Stimulated activated CD4-positive, alpha-beta T cell treated with anti-CD3 and anti-CD28 coated beads, Interleukin-4, amount 100 ng/mL, for 48 hours (primary cell): ENCODE data around the gene COX19.
"Not testable (repeated sequence)": the region's sequence is repeated elsewhere in the genome, so short reads cannot be mapped to it uniquely, and the experiment has no call there.

Experiments
- DNase-seq, 2 donors: peaks; one replicate each; pipeline ENCODE4 v3.0.0-alpha.2; 2020; ENCODE audit warnings: low read depth in 2 of 2

Gene COX19

GRCh38 chr7:924541-925231 lies 50.7 kb downstream of the COX19 start:
- DNase-seq = peak; percentile 49 to 68

DNA sequence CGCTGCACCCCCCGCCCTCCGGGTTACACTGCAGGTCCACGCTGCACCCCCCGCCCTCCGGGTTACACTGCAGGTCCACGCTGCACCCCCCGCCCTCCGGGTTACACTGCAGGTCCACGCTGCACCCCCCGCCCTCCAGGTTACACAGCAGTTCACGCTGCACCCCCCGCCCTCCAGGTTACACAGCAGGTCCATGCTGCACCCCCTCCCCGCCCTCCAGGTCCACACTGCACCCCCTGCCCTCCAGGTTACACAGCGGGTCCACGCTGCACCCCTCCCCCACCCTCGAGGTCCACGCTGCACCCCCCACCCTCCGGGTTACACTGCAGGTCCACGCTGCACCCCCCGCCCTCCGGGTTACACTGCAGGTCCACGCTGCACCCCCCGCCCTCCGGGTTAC lies 51.3 kb downstream of the COX19 start:
- DNase-seq = not testable (repeated sequence)

DNA sequence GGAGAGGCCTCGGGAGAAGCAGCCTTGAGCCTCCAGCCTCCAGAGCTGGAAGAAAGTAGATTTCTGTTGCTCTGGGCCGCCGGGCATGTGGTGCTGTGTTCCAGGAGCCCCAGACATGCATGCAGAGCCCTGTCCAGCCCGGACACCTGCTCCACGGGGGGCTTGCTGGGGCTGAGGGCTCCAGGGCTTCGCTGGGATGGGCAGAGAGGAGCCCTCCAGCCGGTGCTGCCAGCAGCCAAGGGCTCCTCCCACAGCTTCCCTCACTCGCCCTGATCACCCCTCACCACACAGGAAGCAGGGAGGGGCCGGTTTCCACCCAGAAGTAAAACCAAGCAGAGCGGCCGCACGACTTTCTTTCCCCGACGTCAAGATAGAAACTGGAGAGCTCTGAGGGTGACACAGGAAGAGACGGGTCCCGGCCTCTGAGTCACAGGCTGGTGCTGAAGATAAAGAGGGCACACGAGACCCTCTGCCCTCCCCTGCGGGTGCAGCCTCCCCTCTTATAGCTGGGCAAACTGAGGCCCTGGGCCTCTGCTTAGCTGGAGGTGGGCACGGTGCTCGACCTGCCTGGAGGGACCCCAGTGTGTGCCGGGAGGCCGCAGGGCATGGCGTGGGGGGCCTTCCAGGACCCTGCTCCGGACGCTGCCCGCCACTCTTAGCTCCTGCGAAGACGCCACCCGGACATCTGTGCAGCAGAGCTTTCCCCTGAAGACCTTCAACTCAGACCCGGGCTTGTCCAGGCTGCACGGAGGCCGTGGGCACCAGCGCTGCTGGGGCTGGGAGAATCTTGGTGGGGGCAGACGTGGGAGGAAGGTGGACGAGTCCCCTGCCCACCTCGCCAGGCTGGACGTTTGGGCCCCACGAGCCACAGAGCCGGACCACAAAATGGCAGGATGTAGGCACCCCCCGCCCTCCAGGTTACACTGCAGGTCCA lies 52.0 kb downstream of the COX19 start:
- DNase-seq = peak; percentile 85 to 93

DNA sequence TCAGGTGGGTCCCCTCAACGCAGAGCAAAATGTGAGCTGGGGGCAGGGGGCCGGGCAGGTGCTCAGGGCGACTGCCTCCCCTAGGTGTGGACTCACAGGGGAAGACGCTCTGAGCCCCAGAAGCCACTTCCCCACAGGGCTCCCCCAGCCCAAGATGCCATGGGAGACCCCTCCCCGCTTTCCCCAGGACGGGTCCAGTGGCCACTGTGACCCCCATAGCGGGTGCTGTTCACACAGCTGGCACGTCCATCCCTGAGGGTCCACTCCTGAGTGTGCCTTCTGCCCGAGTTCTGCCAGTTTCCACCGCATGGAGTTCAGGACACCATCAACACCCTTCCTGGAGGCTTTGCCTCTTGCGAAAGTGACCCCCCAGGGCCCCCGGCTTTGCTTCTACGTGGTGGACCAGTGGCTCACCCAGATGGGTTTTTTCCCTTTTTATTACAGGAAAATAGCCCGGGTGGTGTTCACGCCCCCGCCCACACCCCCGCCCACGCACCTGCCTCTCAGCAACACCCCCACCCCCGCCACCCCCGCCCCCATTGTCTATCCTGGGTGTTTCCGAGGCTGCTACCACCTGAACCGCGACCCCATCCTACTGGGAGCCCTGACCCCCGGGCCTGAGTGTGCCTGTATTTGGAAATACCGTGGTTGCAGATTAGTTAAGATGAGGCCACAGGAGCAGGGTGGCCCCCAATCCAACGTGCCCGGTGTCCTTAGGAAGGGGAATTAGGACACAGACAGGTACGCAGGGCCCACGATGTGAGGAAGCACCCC lies 52.8 kb downstream of the COX19 start:
- peak in 1 of 2 donors; percentile 30 for DNase-seq

DNA sequence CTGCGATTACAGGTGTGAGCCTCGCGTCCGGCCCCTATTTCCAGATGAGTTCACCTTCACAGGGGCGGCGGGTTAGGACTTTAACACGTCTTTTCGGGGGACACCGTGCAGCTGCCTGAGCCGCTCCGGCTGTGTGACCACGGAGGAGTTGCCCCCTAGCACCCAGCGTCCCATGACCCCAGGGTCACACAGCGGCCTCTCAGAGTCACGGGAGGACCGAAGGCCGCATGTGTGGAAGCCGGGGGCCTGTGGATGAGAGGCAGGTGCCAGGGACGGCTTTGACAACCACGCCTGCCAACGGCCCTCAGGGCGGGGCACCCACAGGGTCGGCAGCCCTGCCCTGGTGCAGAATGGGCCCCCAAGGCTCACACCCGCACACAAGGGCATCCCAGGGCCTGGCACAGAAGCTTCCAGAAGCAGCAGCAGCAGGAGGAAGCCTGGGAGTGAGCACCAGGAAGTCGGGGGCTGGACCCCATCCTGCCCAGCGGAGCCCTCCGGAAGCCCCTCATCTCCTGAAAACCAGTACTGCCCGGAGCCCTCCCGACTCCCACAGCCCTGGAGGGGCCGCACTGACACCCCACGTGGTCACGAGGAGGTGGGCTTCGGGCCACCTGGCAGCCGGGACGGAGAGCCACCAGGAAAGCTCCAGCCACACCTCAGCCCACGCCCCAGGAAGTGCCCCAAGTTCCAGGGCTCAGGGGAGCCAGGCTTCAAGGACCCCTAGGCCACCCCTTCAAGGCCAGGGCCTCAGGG lies 53.6 kb downstream of the COX19 start:
- DNase-seq = no peak

- DNase-seq = no peak
These were observed 54.3 kb downstream of the COX19 start for GRCh38 chr7:921071-921461.

DNA sequence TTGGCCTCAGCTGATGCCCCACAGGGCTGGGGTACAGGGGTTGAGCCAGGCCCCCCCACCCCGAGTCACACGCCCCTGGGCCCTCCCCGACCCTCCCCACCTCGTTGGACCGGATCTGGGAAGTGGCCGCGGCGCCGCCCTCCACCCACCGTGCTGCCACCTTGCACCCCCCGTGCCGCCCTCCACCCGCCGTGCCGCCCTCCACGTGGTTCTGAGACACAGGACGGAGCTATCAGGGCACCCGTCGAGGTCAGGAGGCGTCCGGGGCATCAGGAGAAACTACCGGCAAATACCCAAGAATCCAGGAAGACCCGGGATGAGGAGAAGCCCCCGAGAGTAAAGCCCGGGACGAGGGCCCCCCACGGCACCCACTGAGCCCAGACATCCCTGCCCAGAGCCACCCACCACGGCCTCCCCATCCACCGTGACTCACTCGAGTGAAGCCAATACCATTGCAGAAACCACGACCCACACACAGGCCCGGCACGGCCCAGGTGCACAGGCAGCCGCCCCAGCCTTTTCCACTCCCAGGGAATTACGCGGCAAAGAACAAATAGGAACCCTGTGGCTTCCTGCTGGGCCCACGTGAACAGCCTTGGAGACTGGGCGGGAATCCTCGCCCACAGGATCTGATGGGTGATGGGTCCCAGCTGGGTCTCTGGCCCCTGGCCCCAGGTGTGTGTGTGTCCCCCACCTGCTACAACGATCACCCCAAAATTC lies 54.8 kb downstream of the COX19 start:
- DNase-seq = no peak

GRCh38 chr7:919924-920341 lies 55.4 kb downstream of the COX19 start:
- DNase-seq = no peak

- no peak for DNase-seq
These were observed 56.3 kb downstream of the COX19 start for GRCh38 chr7:919114-919442.

GRCh38 chr7:918441-919113 lies 56.8 kb downstream of the COX19 start:
- no peak for DNase-seq

GRCh38 chr7:918118-918425 lies 57.3 kb downstream of the COX19 start:
- DNase-seq = no peak

DNA sequence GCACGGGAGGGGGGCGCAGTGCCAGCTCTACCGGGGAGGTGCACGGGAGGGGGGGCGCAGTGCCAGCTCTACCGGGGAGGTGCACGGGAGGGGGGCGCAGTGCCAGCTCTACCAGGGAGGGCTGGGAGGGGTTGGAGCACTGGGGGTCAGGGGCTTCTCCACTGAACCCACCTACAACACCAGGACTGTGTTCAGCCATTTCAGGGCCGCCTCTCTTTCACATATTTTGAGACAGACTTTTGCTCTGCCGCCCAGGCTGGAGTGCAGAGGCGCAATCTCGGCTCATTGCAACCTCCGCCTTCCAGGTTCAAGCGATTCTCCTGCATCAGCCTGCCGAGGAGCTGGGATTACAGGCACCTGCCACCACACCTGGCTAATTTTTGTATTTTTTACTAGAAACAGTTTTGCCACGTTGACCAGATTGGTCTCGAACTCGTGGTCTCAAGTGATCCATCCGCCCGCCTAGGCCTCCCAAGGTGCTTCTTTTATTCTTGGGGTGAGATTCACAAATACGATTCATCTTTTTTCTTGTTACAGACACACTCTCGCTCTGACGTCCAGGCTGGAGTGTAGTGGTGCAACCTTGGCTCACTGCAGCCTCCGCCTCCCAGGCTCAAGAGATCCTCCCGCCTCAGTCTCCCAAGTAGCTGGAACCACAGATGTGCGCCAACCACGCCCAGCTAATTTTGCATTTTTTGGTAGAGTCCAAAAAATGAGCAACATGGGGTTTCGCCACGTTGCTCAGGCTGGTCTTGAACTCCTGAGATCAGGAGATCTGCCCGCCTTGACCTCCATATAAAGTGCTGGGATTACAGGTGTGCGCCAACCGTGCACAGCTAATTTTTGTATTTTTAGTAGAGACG lies 57.9 kb downstream of the COX19 start:
- DNase-seq = no peak

- no peak for DNase-seq
These were observed 58.9 kb downstream of the COX19 start for GRCh38 chr7:916291-916941.
